Measurements from ENCODE around the gene NEO1.

- TF ChIP-seq CTCF (IDR thresholded peaks at IDR 0.05; ENCODE audit: low read length) (no peak), EZH2 (IDR thresholded peaks at IDR 0.05; ENCODE audit: borderline replicate concordance, low read length) (no peak)
Observed at GRCh38 chr15:73028031-73028430, 24.2 kb upstream of the NEO1 start.

All from OCI-LY1 (cell line).